Activated naive CD4-positive, alpha-beta T cell treated with anti-CD3 and anti-CD28 coated beads, Interleukin-2, amount 50 U/mL, for 24 hours (primary cell): ENCODE data around the gene GLT8D2.
"Not testable (repeated sequence)": the region's sequence is repeated elsewhere in the genome, so short reads cannot be mapped to it uniquely, and the experiment has no call there.

ENCODE experiments used
- H3K27ac Mint-ChIP-seq: one replicate; pipeline ENCODE4 v1.8.0; 2021; ENCODE audit warnings: mild to moderate bottlenecking, mixed read lengths
- H3K27me3 Mint-ChIP-seq: one replicate; pipeline ENCODE4 v1.8.0; 2021; ENCODE audit warnings: mixed read lengths
- H3K36me3 Mint-ChIP-seq: one replicate; pipeline ENCODE4 v1.8.0; 2021; ENCODE audit warnings: mixed read lengths
- H3K4me1 Mint-ChIP-seq: one replicate; pipeline ENCODE4 v1.8.0; 2021; ENCODE audit warnings: mixed read lengths
- H3K4me3 Mint-ChIP-seq: one replicate; pipeline ENCODE4 v1.8.0; 2021; ENCODE audit warnings: mild to moderate bottlenecking, mixed read lengths
- H3K9me3 Mint-ChIP-seq: one replicate; pipeline ENCODE4 v1.8.0; 2021; ENCODE audit warnings: mixed read lengths

Gene GLT8D2

GRCh38 chr12:104058802-104059201 is 8.8 kb upstream of the GLT8D2 start:
- H3K4me1 Mint-ChIP-seq, result peaks cover 4% of the 10 kb centered on the region
- H3K4me3 Mint-ChIP-seq, result no peak overlapping the region
- no peaks in the 10 kb centered on the region for H3K9me3 Mint-ChIP-seq
- H3K27ac Mint-ChIP-seq, result no peak overlapping the region
- H3K27me3 Mint-ChIP-seq, result peaks cover 12% of the 10 kb centered on the region
- H3K36me3 Mint-ChIP-seq, result no peaks in the 10 kb centered on the region

GRCh38 chr12:104057771-104058197 is 7.8 kb upstream of the GLT8D2 start:
- Mint-ChIP-seq H3K36me3 (no peaks in the 10 kb centered on the region), H3K9me3 (no peaks in the 10 kb centered on the region), H3K27me3 (peaks cover 17% of the 10 kb centered on the region), H3K4me3 (no peak overlapping the region), H3K4me1 (no peaks in the 10 kb centered on the region), H3K27ac (no peak overlapping the region)

GRCh38 chr12:104056419-104056972 is 6.5 kb upstream of the GLT8D2 start:
- no peaks in the 10 kb centered on the region for H3K36me3 Mint-ChIP-seq
- H3K4me3 Mint-ChIP-seq, result no peak overlapping the region
- peaks cover 17% of the 10 kb centered on the region for H3K27me3 Mint-ChIP-seq
- no peaks in the 10 kb centered on the region for H3K9me3 Mint-ChIP-seq
- no peaks in the 10 kb centered on the region for H3K4me1 Mint-ChIP-seq
- no peak overlapping the region for H3K27ac Mint-ChIP-seq

- H3K27me3 Mint-ChIP-seq, result peaks cover 17% of the 10 kb centered on the region
- H3K4me3 Mint-ChIP-seq, result no peak overlapping the region
- H3K27ac Mint-ChIP-seq, result no peak overlapping the region
- H3K9me3 Mint-ChIP-seq, result no peaks in the 10 kb centered on the region
- no peaks in the 10 kb centered on the region for H3K4me1 Mint-ChIP-seq
- H3K36me3 Mint-ChIP-seq, result no peaks in the 10 kb centered on the region
These were observed 5.8 kb upstream of the GLT8D2 start for GRCh38 chr12:104055686-104056388.

GRCh38 chr12:104054681-104055346 is 4.8 kb upstream of the GLT8D2 start:
- Mint-ChIP-seq H3K27me3 (peaks cover 20% of the 10 kb centered on the region), H3K4me1 (peaks cover 6% of the 10 kb centered on the region), H3K27ac (no peak overlapping the region), H3K36me3 (no peaks in the 10 kb centered on the region), H3K4me3 (no peak overlapping the region), H3K9me3 (no peaks in the 10 kb centered on the region)

GRCh38 chr12:104050436-104050835 is 449 bp upstream of the GLT8D2 start:
- Mint-ChIP-seq H3K9me3 (no peaks in the 10 kb centered on the region), H3K4me1 (peaks cover 8% of the 10 kb centered on the region), H3K27ac (no peak overlapping the region), H3K4me3 (no peak overlapping the region), H3K36me3 (no peaks in the 10 kb centered on the region), H3K27me3 (peaks cover 24% of the 10 kb centered on the region)

- peaks cover 20% of the 10 kb centered on the region for H3K27me3 Mint-ChIP-seq
- H3K9me3 Mint-ChIP-seq, result no peaks in the 10 kb centered on the region
- H3K4me1 Mint-ChIP-seq, result peaks cover 8% of the 10 kb centered on the region
- no peaks in the 10 kb centered on the region for H3K36me3 Mint-ChIP-seq
- no peak overlapping the region for H3K27ac Mint-ChIP-seq
- H3K4me3 Mint-ChIP-seq, result no peak overlapping the region
These were observed 597 bp downstream of the GLT8D2 start for GRCh38 chr12:104049278-104049902.

GRCh38 chr12:104048811-104049210 is 1.2 kb downstream of the GLT8D2 start:
- Mint-ChIP-seq H3K4me1 (peaks cover 8% of the 10 kb centered on the region), H3K36me3 (no peaks in the 10 kb centered on the region), H3K4me3 (no peak overlapping the region), H3K27ac (no peak overlapping the region), H3K27me3 (peaks cover 15% of the 10 kb centered on the region), H3K9me3 (no peaks in the 10 kb centered on the region)

- Mint-ChIP-seq H3K27me3 (peaks cover 13% of the 10 kb centered on the region), H3K4me1 (peaks cover 8% of the 10 kb centered on the region), H3K27ac (no peak overlapping the region), H3K36me3 (no peaks in the 10 kb centered on the region), H3K9me3 (no peaks in the 10 kb centered on the region), H3K4me3 (no peak overlapping the region)
These were observed 1.8 kb downstream of the GLT8D2 start for GRCh38 chr12:104048162-104048561.

- Mint-ChIP-seq H3K4me3 (no peak overlapping the region), H3K4me1 (peaks cover 8% of the 10 kb centered on the region), H3K27me3 (peaks cover 11% of the 10 kb centered on the region), H3K9me3 (no peaks in the 10 kb centered on the region), H3K36me3 (no peaks in the 10 kb centered on the region), H3K27ac (no peak overlapping the region)
These were observed 3.7 kb downstream of the GLT8D2 start for GRCh38 chr12:104046306-104046705.

- Mint-ChIP-seq H3K27ac (no peak overlapping the region), H3K4me1 (no peaks in the 10 kb centered on the region), H3K4me3 (no peak overlapping the region), H3K36me3 (no peaks in the 10 kb centered on the region), H3K9me3 (no peaks in the 10 kb centered on the region), H3K27me3 (peaks cover 4% of the 10 kb centered on the region)
These were observed 5.8 kb downstream of the GLT8D2 start for GRCh38 chr12:104044158-104044557.

- Mint-ChIP-seq H3K27me3 (no peaks in the 10 kb centered on the region), H3K4me3 (no peak overlapping the region), H3K9me3 (no peaks in the 10 kb centered on the region), H3K27ac (no peak overlapping the region), H3K36me3 (no peaks in the 10 kb centered on the region), H3K4me1 (no peaks in the 10 kb centered on the region)
These were observed 7.4 kb downstream of the GLT8D2 start for GRCh38 chr12:104042580-104042979.

- H3K9me3 Mint-ChIP-seq, H3K27me3 Mint-ChIP-seq, H3K4me1 Mint-ChIP-seq, H3K36me3 Mint-ChIP-seq, H3K27ac Mint-ChIP-seq, H3K4me3 Mint-ChIP-seq: not testable (repeated sequence)
These were observed 10.2 kb downstream of the GLT8D2 start for GRCh38 chr12:104039769-104040168.

- H3K4me1 Mint-ChIP-seq, H3K27me3 Mint-ChIP-seq, H3K4me3 Mint-ChIP-seq, H3K36me3 Mint-ChIP-seq, H3K27ac Mint-ChIP-seq, H3K9me3 Mint-ChIP-seq: not testable (repeated sequence)
These were observed 13.8 kb downstream of the GLT8D2 start for GRCh38 chr12:104036143-104036542.

- not testable (repeated sequence) for H3K4me3 Mint-ChIP-seq, H3K9me3 Mint-ChIP-seq, H3K4me1 Mint-ChIP-seq, H3K27ac Mint-ChIP-seq, H3K36me3 Mint-ChIP-seq, H3K27me3 Mint-ChIP-seq
These were observed 19.4 kb downstream of the GLT8D2 start for GRCh38 chr12:104030596-104030995.
